IMR-90 (cell line): ENCODE data around the gene PIPOX.

ENCODE experiments used
- BHLHE40 ChIP-seq: fragments of 150-350 bp; IDR thresholded peaks from 2 replicates; pipeline ENCODE4 v1.6.1; 2016; ENCODE audit warnings: mild to moderate bottlenecking, low read depth, low read length
- CHD1 ChIP-seq: IDR thresholded peaks from 2 replicates; pipeline ENCODE4 v1.6.1; 2012; ENCODE audit warnings: low read depth, low read length, improper control_type of control experiment
- FOS ChIP-seq: fragments of 150-350 bp; IDR thresholded peaks from 2 replicates; pipeline ENCODE4 v1.6.1; 2016; ENCODE audit warnings: low read depth, low read length
- MAFK ChIP-seq: IDR thresholded peaks from 2 replicates; pipeline ENCODE4 v1.6.1; 2012; ENCODE audit warnings: low read depth, low read length, improper control_type of control experiment
- MXI1 ChIP-seq: IDR thresholded peaks from 2 replicates; pipeline ENCODE4 v1.6.1; 2012; ENCODE audit warnings: low read depth, mild to moderate bottlenecking, low read length, moderate library complexity, borderline replicate concordance
- POLR2A ChIP-seq: IDR thresholded peaks from 2 replicates; pipeline ENCODE4 v1.6.1; 2012; ENCODE audit warnings: mild to moderate bottlenecking, low read depth, low read length
- RAD21 ChIP-seq: IDR thresholded peaks from 2 replicates; pipeline ENCODE4 v1.6.1; 2012; ENCODE audit warnings: low read length, improper control_type of control experiment
- RCOR1 ChIP-seq: IDR thresholded peaks from 2 replicates; pipeline ENCODE4 v1.6.1; 2012; ENCODE audit warnings: mild to moderate bottlenecking, low read length, improper control_type of control experiment; ENCODE audit not compliant: insufficient replicate concordance
- RFX5 ChIP-seq: IDR thresholded peaks from 2 replicates; pipeline ENCODE4 v1.8.0; 2012; ENCODE audit warnings: low read depth, mild to moderate bottlenecking, low read length, moderate library complexity
- SMC3 ChIP-seq: fragments of 150-350 bp; IDR thresholded peaks from 2 replicates; pipeline ENCODE4 v1.6.1; 2016; ENCODE audit warnings: low read depth, mild to moderate bottlenecking, antibody characterized with exemption, low read length, moderate library complexity
- TF ChIP-seq, protein P1 (sequence below): conservative IDR thresholded peaks from 2 replicates; pipeline ENCODE4 v1.5.1; 2012; ENCODE audit warnings: mild to moderate bottlenecking, low read depth, low read length, improper control_type of control experiment

- TF ChIP-seq RAD21 (no peak), SMC3 (no peak), MAFK (no peak), BHLHE40 (no peak), POLR2A (no peak), RCOR1 (no peak), FOS (no peak), RFX5 (no peak), CHD1 (no peak), MXI1 (no peak)
- TF ChIP-seq, protein P1, sequence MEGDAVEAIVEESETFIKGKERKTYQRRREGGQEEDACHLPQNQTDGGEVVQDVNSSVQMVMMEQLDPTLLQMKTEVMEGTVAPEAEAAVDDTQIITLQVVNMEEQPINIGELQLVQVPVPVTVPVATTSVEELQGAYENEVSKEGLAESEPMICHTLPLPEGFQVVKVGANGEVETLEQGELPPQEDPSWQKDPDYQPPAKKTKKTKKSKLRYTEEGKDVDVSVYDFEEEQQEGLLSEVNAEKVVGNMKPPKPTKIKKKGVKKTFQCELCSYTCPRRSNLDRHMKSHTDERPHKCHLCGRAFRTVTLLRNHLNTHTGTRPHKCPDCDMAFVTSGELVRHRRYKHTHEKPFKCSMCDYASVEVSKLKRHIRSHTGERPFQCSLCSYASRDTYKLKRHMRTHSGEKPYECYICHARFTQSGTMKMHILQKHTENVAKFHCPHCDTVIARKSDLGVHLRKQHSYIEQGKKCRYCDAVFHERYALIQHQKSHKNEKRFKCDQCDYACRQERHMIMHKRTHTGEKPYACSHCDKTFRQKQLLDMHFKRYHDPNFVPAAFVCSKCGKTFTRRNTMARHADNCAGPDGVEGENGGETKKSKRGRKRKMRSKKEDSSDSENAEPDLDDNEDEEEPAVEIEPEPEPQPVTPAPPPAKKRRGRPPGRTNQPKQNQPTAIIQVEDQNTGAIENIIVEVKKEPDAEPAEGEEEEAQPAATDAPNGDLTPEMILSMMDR, result no peak
Measured at GRCh38 chr17:29042026-29042678, 789 bp upstream of the PIPOX start.
